Right renal pelvis (tissue), 4 donors: ENCODE results near the gene KCNMA1. TPM values are rescaled to one million over a fixed set of nuclear protein-coding genes. Genes with fewer than 3 reads are reported as not detected.
A peak's percentile ranks its signal among the peaks of the same experiment; 100 is the strongest.

Source experiments
- DNase-seq, 4 donors: peaks; one replicate each; pipeline ENCODE4 v3.0.0-alpha.2; 2013; ENCODE audit warnings: low read depth in 4 of 4, low spot score in 3 of 4, missing footprints in 1 of 4
- polyA plus RNA-seq, 4 donors: library from polyadenylated mRNA; unstranded; fragments of 120-200 nt; gene quantifications; one replicate each; pipeline ENCODE4 v1.2.1, GENCODE V29; 2013; ENCODE audit not compliant: insufficient read length in 4 of 4

The KCNMA1 gene
- polyA plus RNA-seq, 4 donors = 2.9 to 4.8 (median 3.8) TPM

DNA sequence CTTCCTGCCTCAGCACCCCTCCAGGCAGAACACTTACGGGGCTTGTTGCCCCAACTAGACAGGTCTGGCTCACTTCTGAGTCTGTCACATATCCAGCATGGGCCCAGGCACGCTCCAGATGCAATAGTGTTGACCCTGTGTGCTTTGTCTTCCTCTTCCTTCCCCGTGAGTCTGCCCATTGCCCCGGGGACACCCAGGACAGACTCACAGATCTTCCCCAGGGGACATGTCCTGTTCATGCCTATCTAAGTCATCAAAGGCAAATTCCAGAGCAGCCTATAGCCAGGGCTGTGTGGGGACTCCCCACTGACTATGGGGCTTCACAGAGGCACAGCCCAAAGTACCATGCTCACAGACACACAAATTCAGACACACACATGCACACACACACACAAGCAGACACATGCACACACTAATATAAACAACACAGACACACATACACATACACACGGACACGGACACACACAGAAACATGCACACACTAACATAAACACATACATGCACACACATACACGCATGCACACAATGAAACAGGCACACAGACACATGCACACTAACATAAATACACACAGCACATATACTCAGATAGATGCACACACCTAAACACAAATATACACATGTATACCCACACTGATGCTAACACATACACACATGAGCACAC, 175.8 kb downstream of the KCNMA1 start:
- no peak for DNase-seq

DNA sequence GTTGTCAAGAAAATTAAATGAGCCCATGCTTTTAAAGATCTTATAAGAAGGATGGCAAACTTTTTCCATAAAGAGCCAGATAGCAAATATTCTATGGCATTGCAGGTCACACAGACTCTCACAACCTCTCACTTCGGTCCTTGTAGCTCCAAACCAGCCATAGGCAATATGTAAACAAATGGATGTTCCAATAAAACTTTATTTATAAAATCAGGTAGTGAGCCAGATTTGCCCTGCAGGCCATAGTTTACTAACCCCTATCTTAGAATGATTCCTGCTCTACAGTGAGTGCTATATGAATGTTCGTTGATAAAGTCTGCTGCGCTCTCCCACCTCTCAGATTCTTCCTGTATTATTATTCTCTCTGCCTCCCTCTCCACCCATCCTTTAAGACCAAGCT, 177.7 kb downstream of the KCNMA1 start:
- DNase-seq = no peak

DNA sequence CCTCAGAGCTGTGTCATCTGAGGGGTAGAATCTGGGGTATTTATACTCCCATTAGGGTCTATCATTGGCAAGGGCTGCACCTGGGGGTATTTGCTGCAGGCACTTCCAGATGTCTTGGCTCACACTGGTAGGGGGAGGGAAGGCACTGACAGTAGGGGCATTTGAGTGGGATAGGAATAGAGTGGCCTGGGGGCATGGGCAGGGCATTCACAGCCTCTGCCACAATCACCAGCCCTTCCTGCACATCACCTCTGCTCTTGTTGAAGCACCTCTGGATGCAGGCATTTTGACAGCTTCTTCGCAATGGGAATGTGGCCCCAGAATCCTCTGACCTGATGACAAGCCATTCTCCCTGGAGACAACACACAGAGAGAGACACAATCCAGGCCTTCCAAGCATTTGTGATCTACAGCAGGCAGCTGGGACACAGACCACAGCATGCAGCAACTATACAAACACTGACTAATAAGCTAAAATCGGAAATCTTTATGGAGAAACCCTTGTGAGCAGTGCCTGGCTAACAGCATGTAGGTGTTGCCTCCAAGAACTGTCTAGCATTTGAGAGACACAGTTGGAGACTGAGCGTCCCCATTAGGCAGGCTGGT, 178.5 kb downstream of the KCNMA1 start:
- no peak for DNase-seq

DNA sequence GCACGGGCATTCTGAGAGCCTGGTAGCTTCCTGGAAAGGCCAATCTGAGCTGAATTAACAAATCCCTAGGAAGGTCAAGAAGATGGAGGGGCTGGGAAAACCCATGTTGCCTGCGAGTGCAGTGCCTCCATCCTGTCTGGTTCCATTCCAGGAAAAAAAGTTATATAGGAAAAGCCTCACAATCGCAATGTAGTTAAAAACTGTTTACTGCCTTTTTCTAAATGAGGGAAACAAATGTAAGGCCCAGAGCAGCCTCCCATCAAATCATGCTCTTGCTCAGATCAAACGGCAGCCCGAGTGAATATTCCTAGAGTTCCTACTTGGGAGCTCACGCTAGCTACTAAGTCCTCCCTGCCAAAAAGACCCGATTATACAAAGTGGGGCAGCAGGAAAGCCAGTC, 179.9 kb downstream of the KCNMA1 start:
- no peak for DNase-seq

GRCh38 chr10:77457266-77457665, 180.3 kb downstream of the KCNMA1 start:
- DNase-seq = no peak

DNA sequence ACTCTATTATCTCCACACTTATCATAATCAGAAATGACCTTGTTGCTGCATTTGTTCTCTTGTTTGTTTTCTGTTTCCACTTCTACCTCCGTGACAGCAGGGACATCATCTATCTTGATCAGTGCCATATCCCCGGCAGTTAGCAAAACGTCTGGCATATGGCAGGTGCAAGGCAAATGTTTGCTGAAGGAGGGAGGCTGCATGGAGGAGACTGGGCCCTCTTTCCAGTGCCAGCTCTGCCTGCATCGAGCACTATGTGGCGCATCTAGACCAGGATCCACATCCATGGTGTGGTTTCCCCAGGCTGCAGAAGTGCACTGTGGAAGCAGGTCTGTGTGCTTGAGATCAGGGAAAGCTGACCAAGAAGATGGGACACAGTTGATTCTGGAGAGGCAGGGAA, 181.2 kb downstream of the KCNMA1 start:
- no peak for DNase-seq

GRCh38 chr10:77455561-77455960, 182.0 kb downstream of the KCNMA1 start:
- DNase-seq = no peak

DNA sequence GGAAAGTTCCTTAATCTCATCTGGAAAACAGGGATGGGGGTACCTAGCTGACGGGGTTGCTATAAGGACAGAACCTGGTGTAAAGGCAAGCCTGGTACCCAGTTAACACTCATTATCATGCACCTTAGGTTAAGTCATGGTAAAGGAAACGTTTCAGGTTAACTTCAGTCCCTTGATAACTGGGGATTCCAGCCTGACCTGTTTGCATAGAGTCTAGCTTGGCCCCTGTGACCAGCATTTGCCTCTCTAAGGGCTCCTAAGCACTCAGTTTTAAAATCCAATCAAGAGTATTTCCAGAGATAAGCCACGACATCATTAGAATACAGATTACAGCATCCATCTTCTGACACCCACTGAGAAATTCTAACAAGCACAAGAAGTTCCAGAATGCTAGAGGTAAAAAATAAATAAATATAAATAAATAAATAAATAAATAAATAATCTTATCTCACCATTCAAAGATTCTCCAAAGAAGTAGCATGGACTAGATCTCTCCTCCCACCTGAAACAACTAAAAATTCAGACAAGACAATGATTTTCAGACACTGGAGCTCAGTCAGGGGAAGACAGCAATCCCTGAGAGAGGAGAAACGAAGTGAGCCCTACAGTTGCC, 184.6 kb downstream of the KCNMA1 start:
- DNase-seq = no peak

- no peak for DNase-seq
These were observed 185.7 kb downstream of the KCNMA1 start for GRCh38 chr10:77451886-77452285.

DNA sequence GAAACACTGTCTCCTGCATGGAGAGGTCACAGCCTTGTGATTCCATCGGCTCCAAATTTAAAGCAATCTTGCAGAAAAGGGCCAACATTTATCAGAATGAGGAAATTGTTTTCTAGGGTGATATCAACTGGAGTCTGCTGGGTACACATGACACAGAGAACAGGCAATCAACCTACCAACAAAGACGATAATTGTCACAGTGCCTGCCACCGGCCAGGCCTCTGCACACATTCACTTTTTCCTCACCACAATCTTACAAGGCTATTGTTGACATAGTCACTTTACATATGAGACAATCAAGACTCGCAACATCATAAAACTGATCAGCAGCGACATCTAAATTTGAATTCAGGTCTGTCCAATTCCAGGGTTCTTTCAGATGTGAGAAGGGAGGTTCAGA, 189.4 kb downstream of the KCNMA1 start:
- DNase-seq = no peak

GRCh38 chr10:77446700-77447099, 190.9 kb downstream of the KCNMA1 start:
- no peak for DNase-seq

- no peak for DNase-seq
These were observed 192.1 kb downstream of the KCNMA1 start for GRCh38 chr10:77445547-77445946.

- no peak for DNase-seq
These were observed 193.6 kb downstream of the KCNMA1 start for GRCh38 chr10:77444041-77444440.

- DNase-seq = no peak
These were observed 194.9 kb downstream of the KCNMA1 start for GRCh38 chr10:77442699-77443189.

DNA sequence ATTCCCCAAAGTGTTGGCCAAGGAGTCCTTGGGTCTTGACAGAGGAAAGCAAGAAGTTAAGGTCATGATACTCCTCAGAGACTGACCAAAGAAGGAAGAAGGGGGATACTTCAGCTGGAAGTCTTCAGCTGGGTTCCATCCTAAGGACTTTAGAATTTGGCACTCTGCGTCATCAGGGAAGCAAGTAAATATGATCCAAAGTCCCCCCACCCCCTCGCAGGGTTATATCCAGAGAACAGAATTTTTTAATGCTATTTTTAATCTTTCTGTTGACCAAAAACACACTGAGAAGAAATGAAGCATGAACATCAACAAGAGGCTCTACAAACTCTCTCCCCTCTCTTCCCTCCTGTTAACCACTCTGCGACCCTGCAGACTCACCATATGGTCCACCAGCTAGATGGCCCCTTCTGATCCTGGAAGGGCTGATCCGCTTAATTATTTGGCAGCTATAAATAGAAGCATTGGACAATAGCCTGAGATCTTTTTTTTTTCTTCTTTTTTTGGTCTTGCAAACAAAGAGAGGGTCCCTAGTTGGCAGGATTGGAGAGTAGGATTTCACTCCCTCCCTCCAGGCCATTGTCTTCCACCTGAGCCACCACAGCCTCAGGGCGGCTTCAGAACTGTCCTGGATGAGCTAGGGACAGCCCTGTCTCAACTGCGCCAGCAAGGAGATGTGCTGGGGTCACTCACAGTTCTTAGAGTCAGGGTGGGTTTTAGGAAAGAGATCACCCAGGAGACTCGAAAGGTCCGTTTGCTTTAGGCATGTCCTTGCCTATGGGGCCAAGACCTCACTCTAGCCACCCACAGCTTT, 196.0 kb downstream of the KCNMA1 start:
- DNase-seq = peak in 1 of 4 donors; percentile 36

DNA sequence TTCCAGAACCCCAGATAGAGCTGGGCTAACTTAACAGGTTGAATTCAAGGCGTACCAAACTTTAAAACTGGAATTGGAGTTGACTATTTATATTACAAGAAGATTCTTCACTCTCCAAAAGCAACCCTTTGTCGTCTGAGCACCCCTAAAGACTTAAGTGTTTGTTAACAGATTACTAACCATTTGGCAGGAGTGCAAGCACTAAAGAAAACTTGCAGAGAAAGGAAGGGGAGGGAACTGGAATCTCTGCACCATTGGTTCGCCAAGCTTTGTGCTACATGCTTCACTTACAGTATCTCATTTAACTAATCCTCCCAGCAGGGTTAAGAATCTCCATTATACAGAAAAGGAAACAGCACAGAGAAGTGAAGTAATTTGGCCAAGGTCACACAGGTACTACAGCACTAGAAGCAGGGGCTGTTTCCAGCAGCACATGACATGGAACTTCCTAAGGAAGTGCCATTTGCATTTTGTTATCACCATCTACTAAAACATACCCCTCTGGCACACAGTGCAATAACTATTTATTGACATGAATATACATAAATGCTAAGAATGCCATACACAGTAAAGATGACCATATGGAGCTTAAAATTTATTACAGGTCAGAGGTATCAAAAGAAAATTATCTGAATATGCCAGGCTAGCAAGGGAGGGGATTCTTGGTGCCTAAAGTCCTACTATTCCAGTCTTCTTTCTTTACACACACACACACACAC, 201.2 kb downstream of the KCNMA1 start:
- DNase-seq = no peak

- DNase-seq = no peak
These were observed 204.1 kb downstream of the KCNMA1 start for GRCh38 chr10:77433546-77433945.

- DNase-seq = no peak
These were observed 205.4 kb downstream of the KCNMA1 start for GRCh38 chr10:77431980-77432797.

DNA sequence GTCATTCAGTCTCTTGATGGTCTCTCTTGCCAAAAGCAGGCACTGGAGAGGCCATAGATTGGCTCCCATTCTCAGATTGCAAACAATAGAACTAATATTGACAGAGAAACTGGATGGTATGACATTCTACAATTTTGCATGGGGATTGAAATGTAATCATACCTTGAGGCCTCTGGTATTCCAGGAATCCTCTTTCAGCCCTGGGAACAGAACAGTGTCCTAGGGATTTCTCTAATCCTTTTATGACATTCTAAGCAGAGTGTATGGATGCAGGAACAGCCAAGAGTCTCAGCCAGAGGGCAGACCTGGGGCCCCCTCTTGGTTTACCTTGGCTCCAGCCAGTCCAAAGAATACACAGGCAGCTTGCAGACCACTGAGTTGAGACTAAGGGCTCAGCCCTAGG, 206.4 kb downstream of the KCNMA1 start:
- DNase-seq = no peak

DNA sequence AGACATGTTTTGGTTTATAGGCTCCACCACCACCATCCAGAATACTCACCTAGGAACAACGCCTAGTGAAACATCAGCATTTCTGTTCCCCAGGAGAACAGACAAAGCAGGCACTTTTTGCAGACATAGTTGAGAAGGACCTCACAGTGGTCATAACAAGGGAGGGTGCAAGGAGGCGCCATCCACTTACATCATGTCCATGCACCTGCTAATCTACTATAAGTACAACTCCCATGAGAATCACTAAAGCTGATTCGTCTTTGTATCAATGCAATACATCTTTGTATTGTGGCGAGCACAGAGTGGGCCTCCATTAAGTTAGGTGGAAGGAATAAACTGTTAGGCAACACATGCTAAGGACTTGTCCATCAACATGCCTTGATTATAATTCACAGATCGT, 207.1 kb downstream of the KCNMA1 start:
- no peak for DNase-seq
